Measurements from ENCODE around the gene BACE2.

BACE2 gene

GRCh38 chr21:41219498-41220207, 51.7 kb downstream of the BACE2 start:
- TF ChIP-seq CTCF (IDR thresholded peaks at IDR 0.05; ENCODE audit: control insufficient read depth, extremely low read depth, insufficient read depth): no peak
- peak overlapping the region; percentile 6; the same call in 1 of the 2 replicates for H3K4me3 ChIP-seq (ENCODE audit: low read depth, low read length)
- peak; percentile 77 for DNase-seq (ENCODE audit: low read depth)

- no peak for DNase-seq (ENCODE audit: low read depth)
- no peak overlapping the region for H3K4me3 ChIP-seq (ENCODE audit: low read depth, low read length)
- no peak for TF ChIP-seq CTCF (IDR thresholded peaks at IDR 0.05; ENCODE audit: control insufficient read depth, extremely low read depth, insufficient read depth)
Measured at GRCh38 chr21:41220208-41220733, 52.3 kb downstream of the BACE2 start.

GRCh38 chr21:41222247-41223068, 54.5 kb downstream of the BACE2 start:
- no peak overlapping the region for H3K4me3 ChIP-seq (ENCODE audit: low read depth, low read length)
- no peak for DNase-seq (ENCODE audit: low read depth)
- no peak for TF ChIP-seq CTCF (IDR thresholded peaks at IDR 0.05; ENCODE audit: control insufficient read depth, extremely low read depth, insufficient read depth)

GRCh38 chr21:41226853-41227252, 58.9 kb downstream of the BACE2 start:
- no peak for TF ChIP-seq CTCF (IDR thresholded peaks at IDR 0.05; ENCODE audit: control insufficient read depth, extremely low read depth, insufficient read depth)
- DNase-seq (ENCODE audit: low read depth): no peak
- no peak overlapping the region for H3K4me3 ChIP-seq (ENCODE audit: low read depth, low read length)

- no peak for DNase-seq (ENCODE audit: low read depth)
- no peak overlapping the region for H3K4me3 ChIP-seq (ENCODE audit: low read depth, low read length)
- TF ChIP-seq CTCF (IDR thresholded peaks at IDR 0.05; ENCODE audit: control insufficient read depth, extremely low read depth, insufficient read depth): no peak
Measured at GRCh38 chr21:41227357-41228005, 59.5 kb downstream of the BACE2 start.

GRCh38 chr21:41228006-41228370, 60.0 kb downstream of the BACE2 start:
- H3K4me3 ChIP-seq (ENCODE audit: low read depth, low read length): no peak overlapping the region
- no peak for TF ChIP-seq CTCF (IDR thresholded peaks at IDR 0.05; ENCODE audit: control insufficient read depth, extremely low read depth, insufficient read depth)
- no peak for DNase-seq (ENCODE audit: low read depth)
